ENCODE measurements around the gene TMEM187.

Gene TMEM187

DNA sequence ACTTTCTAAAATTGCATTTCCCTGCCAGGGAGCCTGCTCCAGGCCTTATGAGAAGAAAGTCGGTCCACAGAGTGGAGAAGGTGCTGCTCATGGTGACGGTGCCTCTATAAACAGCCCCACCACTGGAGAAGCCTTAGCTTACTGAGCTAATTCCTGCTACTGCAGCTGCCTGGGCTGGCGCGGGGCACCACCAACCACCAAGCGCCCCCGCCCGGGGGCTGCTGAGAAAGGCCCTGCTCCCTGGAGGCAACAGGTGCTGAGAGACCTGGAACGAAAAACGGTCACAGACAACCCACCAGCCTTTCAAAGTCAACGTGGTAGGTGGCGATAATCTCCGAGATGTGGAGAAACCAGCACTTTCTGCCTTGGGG is 3.8 kb upstream of the TMEM187 start:
- H3K4me3 ChIP-seq (ENCODE audit: low read depth, low read length), result peak overlapping the region; percentile 100
- TF ChIP-seq, protein P1, sequence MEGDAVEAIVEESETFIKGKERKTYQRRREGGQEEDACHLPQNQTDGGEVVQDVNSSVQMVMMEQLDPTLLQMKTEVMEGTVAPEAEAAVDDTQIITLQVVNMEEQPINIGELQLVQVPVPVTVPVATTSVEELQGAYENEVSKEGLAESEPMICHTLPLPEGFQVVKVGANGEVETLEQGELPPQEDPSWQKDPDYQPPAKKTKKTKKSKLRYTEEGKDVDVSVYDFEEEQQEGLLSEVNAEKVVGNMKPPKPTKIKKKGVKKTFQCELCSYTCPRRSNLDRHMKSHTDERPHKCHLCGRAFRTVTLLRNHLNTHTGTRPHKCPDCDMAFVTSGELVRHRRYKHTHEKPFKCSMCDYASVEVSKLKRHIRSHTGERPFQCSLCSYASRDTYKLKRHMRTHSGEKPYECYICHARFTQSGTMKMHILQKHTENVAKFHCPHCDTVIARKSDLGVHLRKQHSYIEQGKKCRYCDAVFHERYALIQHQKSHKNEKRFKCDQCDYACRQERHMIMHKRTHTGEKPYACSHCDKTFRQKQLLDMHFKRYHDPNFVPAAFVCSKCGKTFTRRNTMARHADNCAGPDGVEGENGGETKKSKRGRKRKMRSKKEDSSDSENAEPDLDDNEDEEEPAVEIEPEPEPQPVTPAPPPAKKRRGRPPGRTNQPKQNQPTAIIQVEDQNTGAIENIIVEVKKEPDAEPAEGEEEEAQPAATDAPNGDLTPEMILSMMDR (IDR thresholded peaks at IDR 0.05; ENCODE audit: borderline replicate concordance, insufficient read depth, low read depth, low read length), result 0 out of 2 replicates have a peak, but pooled peaks have one; percentile 3

DNA sequence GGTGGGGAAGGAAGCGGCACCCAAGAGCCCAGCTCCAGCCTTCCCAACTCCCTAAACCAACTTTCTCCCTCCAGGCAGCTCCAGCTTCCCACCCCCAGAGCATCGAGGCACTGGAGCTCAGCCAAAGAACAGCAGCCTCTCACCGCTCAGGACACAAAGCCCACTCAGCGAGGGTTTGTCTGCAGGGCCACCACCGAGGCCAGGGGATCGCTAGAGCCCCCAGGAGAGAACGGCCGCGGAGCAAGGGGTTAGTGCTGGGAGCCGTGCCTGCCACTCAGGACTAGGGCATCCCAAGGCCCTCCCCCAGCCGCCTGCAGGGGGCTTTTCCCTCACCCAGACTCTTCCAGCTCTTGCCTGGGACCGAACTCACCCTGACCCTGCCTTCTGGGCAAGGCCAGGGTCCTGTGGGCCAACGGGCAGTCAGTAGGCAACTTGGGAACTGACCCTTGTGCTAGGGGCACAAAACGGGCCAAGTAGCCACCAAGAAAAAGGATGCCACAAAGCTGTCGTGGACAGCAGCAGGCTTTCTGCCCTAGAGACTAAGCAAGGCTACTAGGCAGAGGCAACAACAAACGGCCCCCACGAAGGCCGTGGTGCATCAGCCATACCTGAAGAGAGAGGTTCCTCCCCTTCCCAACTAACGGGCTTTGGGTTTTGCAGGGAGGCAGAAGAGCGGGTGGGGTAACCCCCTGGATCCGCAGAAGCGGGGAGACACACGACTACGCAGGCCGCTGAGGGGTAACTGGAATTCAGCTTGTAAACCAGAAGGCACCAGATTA is 3.2 kb upstream of the TMEM187 start:
- TF ChIP-seq, protein P1 (IDR thresholded peaks at IDR 0.05; ENCODE audit: borderline replicate concordance, insufficient read depth, low read depth, low read length), result no peak
- peak overlapping the region; percentile 100 for H3K4me3 ChIP-seq (ENCODE audit: low read depth, low read length)

DNA sequence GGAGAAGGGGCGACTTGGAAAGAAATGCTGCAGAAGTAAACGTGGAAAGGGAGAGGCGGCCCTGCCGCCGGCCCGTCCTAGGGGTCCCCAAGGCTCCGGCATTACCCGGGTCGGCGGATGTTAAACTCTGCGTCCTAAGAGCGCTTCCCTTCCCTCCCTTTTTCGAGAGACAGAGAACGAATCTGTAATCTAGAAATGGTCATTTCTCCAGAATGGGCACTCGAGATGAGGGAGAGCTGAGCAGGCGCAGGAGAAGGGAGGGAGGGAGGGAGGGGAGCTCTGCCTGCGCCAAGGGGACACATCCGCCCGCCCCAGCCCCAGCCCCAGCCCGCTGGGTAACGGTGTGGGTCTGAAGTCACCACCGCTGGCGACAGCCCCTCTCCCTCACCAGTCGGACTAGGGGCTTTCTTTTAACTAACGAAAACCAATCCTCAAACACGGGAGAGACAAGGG is 2.6 kb upstream of the TMEM187 start:
- peak overlapping the region; percentile 100 for H3K4me3 ChIP-seq (ENCODE audit: low read depth, low read length)
- TF ChIP-seq, protein P1 (IDR thresholded peaks at IDR 0.05; ENCODE audit: borderline replicate concordance, insufficient read depth, low read depth, low read length), result no peak

DNA sequence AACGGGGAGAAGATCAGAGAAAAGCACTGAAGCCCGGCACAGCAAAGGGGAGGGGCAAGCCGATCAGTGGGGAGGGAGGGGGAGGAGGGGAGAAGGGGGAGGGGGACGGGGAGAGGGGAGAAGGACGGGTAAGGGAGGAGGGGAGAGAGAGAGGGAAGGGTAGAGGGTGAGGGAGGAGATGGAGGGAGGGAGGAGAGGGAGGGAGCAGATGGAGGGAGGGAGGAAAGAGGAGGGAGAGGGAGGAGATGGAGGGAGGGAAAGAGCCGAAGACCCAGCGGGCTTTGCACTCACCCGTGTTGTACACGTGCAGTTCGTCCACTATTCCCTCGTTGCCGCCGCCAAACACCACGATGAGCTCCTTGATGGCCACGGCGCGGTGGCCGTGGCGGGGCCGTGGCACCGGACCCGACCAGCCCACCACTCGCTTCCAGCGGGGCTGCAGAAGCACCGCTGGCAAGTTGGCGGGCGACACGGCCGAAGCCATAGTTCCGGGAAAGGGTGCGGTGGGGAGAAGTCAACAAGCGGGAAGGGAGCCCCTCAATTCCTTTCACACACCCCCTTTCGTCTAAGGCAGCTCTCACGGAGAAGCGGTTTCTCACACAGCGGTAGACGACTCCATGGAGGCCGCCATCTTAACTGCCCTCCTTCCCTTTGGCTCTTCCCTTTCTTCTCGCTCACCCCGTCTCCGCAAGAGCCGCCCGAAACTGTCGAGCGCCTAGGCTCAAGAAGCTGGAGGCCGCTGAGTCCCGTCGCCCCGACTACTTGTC is 2.0 kb upstream of the TMEM187 start:
- H3K4me3 ChIP-seq (ENCODE audit: low read depth, low read length), result peak overlapping the region; percentile 100
- TF ChIP-seq, protein P1 (IDR thresholded peaks at IDR 0.05; ENCODE audit: borderline replicate concordance, insufficient read depth, low read depth, low read length), result no peak

DNA sequence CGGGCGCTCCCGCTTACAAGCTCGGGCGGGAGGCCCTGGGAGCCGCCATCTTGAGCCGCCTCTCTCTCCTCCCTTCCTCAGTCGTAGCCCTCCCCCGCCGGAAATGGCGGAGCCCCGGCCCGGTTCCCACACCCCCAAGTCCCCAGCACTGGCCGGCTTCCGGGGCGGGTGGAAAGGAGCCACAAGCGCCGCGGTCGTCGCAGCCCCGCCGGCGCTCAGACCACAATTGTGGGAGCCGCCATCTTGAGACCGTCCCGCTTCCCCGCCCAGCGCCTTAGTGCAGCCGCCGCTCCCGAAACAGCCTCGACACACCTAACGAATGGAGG is 1.5 kb upstream of the TMEM187 start:
- TF ChIP-seq, protein P1 (IDR thresholded peaks at IDR 0.05; ENCODE audit: borderline replicate concordance, insufficient read depth, low read depth, low read length), result no peak
- H3K4me3 ChIP-seq (ENCODE audit: low read depth, low read length), result peak overlapping the region; percentile 100

DNA sequence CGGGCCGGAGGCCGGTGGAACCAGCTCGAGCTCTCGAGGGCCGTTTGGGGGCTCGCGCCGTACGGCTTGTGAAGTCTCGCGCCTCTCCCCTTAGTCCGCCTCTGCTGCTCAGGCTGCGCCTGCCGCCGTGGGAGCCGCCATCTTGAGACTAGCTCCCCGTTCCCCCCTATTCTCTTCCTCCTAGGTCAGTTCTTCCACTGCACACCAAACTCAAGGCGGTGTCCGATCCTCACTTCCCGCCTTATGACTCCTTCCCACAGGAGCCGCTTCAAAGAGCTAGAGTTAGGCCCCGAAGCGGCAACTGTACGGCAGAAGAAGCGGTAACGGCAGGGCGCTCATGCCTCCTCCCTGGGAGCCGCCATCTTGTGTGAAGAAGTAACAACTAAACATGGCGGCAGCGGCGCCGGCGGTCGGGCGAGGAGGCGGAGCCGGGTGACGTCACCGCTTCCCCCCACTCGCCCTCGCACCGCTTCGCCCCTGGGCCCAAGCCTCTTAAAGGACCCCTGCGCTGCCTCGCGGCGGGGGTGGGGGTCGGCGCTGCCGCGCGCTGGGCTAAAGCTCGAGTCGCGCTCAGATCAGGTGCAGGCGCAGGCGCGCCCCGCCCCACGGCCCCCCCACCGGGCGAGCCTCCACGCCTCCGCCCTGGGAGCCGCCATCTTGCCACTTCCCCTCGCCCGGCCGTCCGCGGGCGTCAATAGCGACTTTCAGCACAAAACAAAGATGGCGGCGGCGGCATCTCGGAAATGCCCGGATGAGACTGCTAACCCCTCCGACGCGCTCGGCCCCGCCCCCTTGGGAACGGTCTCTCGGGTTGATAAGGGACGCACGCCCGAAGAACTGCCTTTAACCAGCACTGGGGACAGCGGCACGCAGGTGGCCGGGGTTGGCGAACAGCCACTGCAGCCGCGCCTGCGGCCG is 845 bp upstream of the TMEM187 start, which contains the start of gene HCFC1:
Gene HCFC1, minus strand, starts transcription at position 369 of the 918 bp plus-strand sequence. CDS start 978 bp downstream, outside the sequence.
- TF ChIP-seq, protein P1 (IDR thresholded peaks at IDR 0.05; ENCODE audit: borderline replicate concordance, insufficient read depth, low read depth, low read length), result no peak
- peak within 1 kb of the TSS; percentile 100 for H3K4me3 ChIP-seq (ENCODE audit: low read depth, low read length)

Measured in GM12875 (cell line).